Keratinocyte (primary cell): ENCODE data around the gene BACE1-AS. TPM values are rescaled to one million over a fixed set of nuclear protein-coding genes. Genes with fewer than 3 reads are reported as not detected.

Source experiments
- DNase-seq: peaks from one replicate; pipeline ENCODE4 v3.0.0-alpha.2; 2011; ENCODE audit warnings: low read depth, missing footprints, low spot score
- FAIRE-seq: peaks from 2 replicates; lab custom pipeline; 2011; peaks lifted over from hg19 to GRCh38; lab: Jason Lieb, UNC
- H2AFZ ChIP-seq: 2 replicates; pipeline ENCODE4 v1.6.0; 2012; ENCODE audit warnings: low read length, control low read depth, inconsistent platforms; ENCODE audit not compliant: control insufficient read depth
- H3K27ac ChIP-seq: 2 replicates; pipeline ENCODE4 v1.5.1; 2011; ENCODE audit warnings: low read length; ENCODE audit not compliant: control insufficient read depth, insufficient read depth
- H3K27me3 ChIP-seq: 3 replicates; pipeline ENCODE4 v1.6.0; 2011; ENCODE audit warnings: low read length; ENCODE audit not compliant: control insufficient read depth, insufficient read depth; ENCODE audit errors: extremely low read depth
- H3K36me3 ChIP-seq, 2 experiments: 2 replicates in 1 of 2; 3 replicates in 1 of 2; pipeline ENCODE4 v1.5.1; 2011; ENCODE audit warnings: low read length in 2 of 2, mild to moderate bottlenecking in 1 of 2; ENCODE audit not compliant: control insufficient read depth in 2 of 2, insufficient read depth in 2 of 2; ENCODE audit errors: extremely low read depth in 1 of 2
- H3K4me1 ChIP-seq: 3 replicates; pipeline ENCODE4 v1.5.1; 2011; ENCODE audit warnings: low read length; ENCODE audit not compliant: control insufficient read depth, insufficient read depth; ENCODE audit errors: extremely low read depth
- H3K4me2 ChIP-seq: 3 replicates; pipeline ENCODE4 v1.6.0; 2011; ENCODE audit warnings: low read depth, low read length; ENCODE audit not compliant: control insufficient read depth, insufficient read depth; ENCODE audit errors: extremely low read depth
- H3K4me3 ChIP-seq, 3 experiments: fragments of 200-600 bp in 1 of 3; sonication (generic) in 1 of 3; 2 replicates in 2 of 3; 3 replicates in 1 of 3; pipeline ENCODE4 v1.5.1; 2011 to 2016; ENCODE audit warnings: low read length in 3 of 3, mild to moderate bottlenecking in 3 of 3, control low read depth in 2 of 3, inconsistent platforms in 1 of 3, low read depth in 1 of 3, mixed read lengths in 1 of 3, mixed run types in 1 of 3, moderate library complexity in 1 of 3; ENCODE audit not compliant: control insufficient read depth in 2 of 3, insufficient read depth in 2 of 3; ENCODE audit errors: extremely low read depth in 1 of 3
- H3K79me2 ChIP-seq: 2 replicates; pipeline ENCODE4 v1.6.0; 2012; ENCODE audit warnings: low read length; ENCODE audit not compliant: control insufficient read depth, insufficient read depth
- H3K9ac ChIP-seq: 3 replicates; pipeline ENCODE4 v1.6.0; 2011; ENCODE audit warnings: low read length; ENCODE audit not compliant: control insufficient read depth, insufficient read depth; ENCODE audit errors: extremely low read depth
- H3K9me1 ChIP-seq: 3 replicates; pipeline ENCODE4 v1.6.0; 2011; ENCODE audit warnings: low read length; ENCODE audit not compliant: control insufficient read depth, insufficient read depth; ENCODE audit errors: extremely low read depth
- H3K9me3 ChIP-seq: 2 replicates; pipeline ENCODE4 v1.5.1; 2012; ENCODE audit warnings: low read depth, low read length; ENCODE audit not compliant: control insufficient read depth
- H4K20me1 ChIP-seq: 3 replicates; pipeline ENCODE4 v1.6.0; 2011; ENCODE audit warnings: low read length; ENCODE audit not compliant: control insufficient read depth, insufficient read depth; ENCODE audit errors: extremely low read depth
- EZH2 ChIP-seq: IDR thresholded peaks from one replicate; pipeline ENCODE4 v1.6.1; 2012; ENCODE audit warnings: inconsistent platforms, mild to moderate bottlenecking, low read length, moderate library complexity
- dilution Hi-C: fragments of 300-500 bp; cut with MboI; formaldehyde crosslinking; loops from one replicate; pipeline ENCODE4 v1.7.0; 2020; ENCODE audit warnings: low sequenced_read_pairs; ENCODE audit not compliant: extremely low pct_ligation_motif_present
- polyA plus RNA-seq, 5 experiments: library from polyadenylated mRNA; depleted of rRNA in 3 of 5; stranded (reverse) in 3 of 5; stranded (forward) in 1 of 5; unstranded in 1 of 5; fragments of >200 nt; gene quantifications; 1 replicate in 1 of 5; 2 replicates in 3 of 5; 3 replicates in 1 of 5; pipeline versions ENCODE4 v1.2.1 to v1.2.3, GENCODE V29; 2011 to 2012; ENCODE audit warnings: missing spikeins in 2 of 5, low read depth in 1 of 5, low replicate concordance in 1 of 5
- TF ChIP-seq, protein P1 (sequence below), 3 experiments: IDR thresholded peaks in 1 of 3; conservative IDR thresholded peaks in 1 of 3; optimal IDR thresholded peaks in 1 of 3; 2 replicates in 2 of 3; 3 replicates in 1 of 3; pipeline versions ENCODE3 to v1.5.1; 2011; ENCODE audit warnings: low read length in 3 of 3, mild to moderate bottlenecking in 3 of 3, moderate library complexity in 2 of 3, control low read depth in 1 of 3, inconsistent platforms in 1 of 3; ENCODE audit not compliant: insufficient read depth in 2 of 3; ENCODE audit errors: extremely low read depth in 1 of 3

BACE1-AS gene
- polyA plus RNA-seq, 1 donor (not counting 4 experiments of a cell fraction or from before 2014, with no cell fraction given), result 2.2 TPM

GRCh38 chr11:117249571-117249970 lies 41.6 kb upstream of the BACE1-AS start:
- H3K27me3 ChIP-seq, result no peaks in the 10 kb centered on the region
- H3K4me3 ChIP-seq, result no peak overlapping the region
- no peak for TF ChIP-seq EZH2
- TF ChIP-seq, protein P1, sequence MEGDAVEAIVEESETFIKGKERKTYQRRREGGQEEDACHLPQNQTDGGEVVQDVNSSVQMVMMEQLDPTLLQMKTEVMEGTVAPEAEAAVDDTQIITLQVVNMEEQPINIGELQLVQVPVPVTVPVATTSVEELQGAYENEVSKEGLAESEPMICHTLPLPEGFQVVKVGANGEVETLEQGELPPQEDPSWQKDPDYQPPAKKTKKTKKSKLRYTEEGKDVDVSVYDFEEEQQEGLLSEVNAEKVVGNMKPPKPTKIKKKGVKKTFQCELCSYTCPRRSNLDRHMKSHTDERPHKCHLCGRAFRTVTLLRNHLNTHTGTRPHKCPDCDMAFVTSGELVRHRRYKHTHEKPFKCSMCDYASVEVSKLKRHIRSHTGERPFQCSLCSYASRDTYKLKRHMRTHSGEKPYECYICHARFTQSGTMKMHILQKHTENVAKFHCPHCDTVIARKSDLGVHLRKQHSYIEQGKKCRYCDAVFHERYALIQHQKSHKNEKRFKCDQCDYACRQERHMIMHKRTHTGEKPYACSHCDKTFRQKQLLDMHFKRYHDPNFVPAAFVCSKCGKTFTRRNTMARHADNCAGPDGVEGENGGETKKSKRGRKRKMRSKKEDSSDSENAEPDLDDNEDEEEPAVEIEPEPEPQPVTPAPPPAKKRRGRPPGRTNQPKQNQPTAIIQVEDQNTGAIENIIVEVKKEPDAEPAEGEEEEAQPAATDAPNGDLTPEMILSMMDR (optimal IDR thresholded peaks at IDR 0.05 in 1 of 3, IDR thresholded peaks at IDR 0.05 in 1 of 3, conservative IDR thresholded peaks at IDR 0.05 in 1 of 3; ENCODE audit: extremely low read depth in 1 of 3, insufficient read depth in 2 of 3, low read length in 3 of 3), result no peak
- dilution Hi-C loops, result no loop called here
- H2AFZ ChIP-seq, result no peak overlapping the region
- no peak overlapping the region for H3K4me2 ChIP-seq
- no peaks in the 10 kb centered on the region for H4K20me1 ChIP-seq
- H3K36me3 ChIP-seq, result peaks cover 4 to 9% of the 10 kb centered on the region in 2 experiments
- no peak for DNase-seq
- H3K9me1 ChIP-seq, result no peaks in the 10 kb centered on the region
- H3K9ac ChIP-seq, result no peak overlapping the region
- H3K27ac ChIP-seq, result no peak overlapping the region
- FAIRE-seq, result no peak
- no peaks in the 10 kb centered on the region for H3K79me2 ChIP-seq
- H3K9me3 ChIP-seq, result no peaks in the 10 kb centered on the region
- no peaks in the 10 kb centered on the region for H3K4me1 ChIP-seq

DNA sequence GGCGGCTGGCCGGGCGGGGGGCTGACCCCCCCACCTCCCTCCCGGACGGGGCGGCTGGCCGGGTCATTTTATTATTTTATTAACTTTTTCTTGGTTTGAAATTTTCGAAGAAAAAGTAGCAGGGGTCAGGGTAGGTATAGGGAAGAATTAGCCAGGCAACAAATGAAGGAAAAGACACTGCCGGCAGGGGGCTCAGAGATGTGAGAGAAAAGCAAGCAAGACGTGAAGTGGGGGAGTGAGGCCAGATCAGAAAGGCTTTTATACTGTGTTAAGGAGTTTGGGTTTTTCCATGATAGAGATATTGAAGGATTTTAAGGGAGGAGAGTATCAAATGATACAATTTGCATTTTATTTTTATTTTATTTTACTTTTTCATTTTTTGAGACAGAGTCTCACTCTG lies 39.6 kb upstream of the BACE1-AS start:
- no peaks in the 10 kb centered on the region for H3K4me1 ChIP-seq
- no peak overlapping the region for H3K9ac ChIP-seq
- TF ChIP-seq, protein P1 (optimal IDR thresholded peaks at IDR 0.05 in 1 of 3, IDR thresholded peaks at IDR 0.05 in 1 of 3, conservative IDR thresholded peaks at IDR 0.05 in 1 of 3; ENCODE audit: extremely low read depth in 1 of 3, insufficient read depth in 2 of 3, low read length in 3 of 3), result no peak
- no peak for TF ChIP-seq EZH2
- no peak overlapping the region for H3K4me2 ChIP-seq
- H3K9me1 ChIP-seq, result no peaks in the 10 kb centered on the region
- H4K20me1 ChIP-seq, result no peaks in the 10 kb centered on the region
- H3K79me2 ChIP-seq, result no peaks in the 10 kb centered on the region
- no peak overlapping the region for H3K27ac ChIP-seq
- no peaks in the 10 kb centered on the region for H3K27me3 ChIP-seq
- peaks cover 4 to 6% of the 10 kb centered on the region in 2 experiments for H3K36me3 ChIP-seq
- H3K4me3 ChIP-seq, result no peak overlapping the region
- DNase-seq, result no peak
- H2AFZ ChIP-seq, result no peak overlapping the region
- dilution Hi-C loops, result no loop called here
- no peaks in the 10 kb centered on the region for H3K9me3 ChIP-seq
- FAIRE-seq, result no peak
